ENCODE results near the gene CIT.

CIT gene

DNA sequence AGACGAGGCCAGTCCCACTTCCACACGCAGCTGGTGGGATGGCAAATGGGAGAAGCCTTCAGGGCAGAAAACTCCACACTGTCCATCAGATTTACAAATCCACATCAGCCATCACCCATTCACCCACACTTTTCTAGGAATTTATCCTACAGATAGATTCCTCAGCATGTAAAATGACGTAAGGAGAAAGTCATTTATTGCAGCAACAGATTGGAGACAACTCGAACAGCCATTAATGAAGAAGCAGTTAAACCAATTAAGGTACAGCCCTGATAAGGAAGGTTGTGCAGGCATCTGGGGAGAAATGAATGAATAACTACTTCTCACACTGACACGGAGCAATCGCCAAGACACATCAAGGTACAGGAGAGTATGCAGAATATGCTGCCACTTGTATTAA lies 183.0 kb downstream of the CIT start:
- DNase-seq: no peak

DNA sequence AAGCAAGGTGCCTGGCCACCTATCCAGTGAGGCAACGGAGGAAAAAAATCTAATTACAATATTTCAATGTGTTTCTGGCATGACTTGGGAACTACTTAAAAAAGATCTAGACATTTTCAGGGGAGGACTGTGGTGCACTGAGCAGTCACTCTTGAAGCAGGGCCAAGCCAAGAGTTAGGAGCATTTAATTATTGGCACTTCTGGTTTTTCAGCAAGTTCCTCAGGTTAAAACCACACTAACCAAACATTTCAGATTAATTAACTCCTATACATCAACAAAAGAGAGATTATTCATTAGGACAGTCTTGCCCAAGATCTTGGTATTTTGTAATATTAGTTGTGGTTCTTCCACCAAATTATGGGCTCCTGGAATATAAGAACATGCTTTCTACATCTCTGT lies 183.6 kb downstream of the CIT start:
- peak; percentile 78 for DNase-seq

DNA sequence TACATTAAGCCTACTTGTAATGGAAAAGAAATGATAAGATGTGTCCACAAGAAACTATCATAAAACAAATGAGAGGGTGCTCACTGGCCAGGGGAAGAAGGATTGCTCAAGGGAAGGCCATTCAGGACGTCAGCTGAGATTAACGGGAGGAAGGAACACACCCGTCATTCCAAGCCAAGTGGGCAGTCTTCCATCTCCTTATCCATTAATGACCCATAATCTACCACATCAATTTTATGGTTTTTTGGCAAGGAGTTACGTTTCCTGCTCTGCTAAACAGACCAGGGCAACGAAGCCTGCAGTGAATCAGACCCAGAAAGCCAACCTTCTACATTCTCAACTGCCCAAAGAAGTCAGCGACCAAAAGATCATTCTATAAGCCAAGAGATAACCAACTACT lies 184.1 kb downstream of the CIT start:
- peak; percentile 94 for DNase-seq

DNA sequence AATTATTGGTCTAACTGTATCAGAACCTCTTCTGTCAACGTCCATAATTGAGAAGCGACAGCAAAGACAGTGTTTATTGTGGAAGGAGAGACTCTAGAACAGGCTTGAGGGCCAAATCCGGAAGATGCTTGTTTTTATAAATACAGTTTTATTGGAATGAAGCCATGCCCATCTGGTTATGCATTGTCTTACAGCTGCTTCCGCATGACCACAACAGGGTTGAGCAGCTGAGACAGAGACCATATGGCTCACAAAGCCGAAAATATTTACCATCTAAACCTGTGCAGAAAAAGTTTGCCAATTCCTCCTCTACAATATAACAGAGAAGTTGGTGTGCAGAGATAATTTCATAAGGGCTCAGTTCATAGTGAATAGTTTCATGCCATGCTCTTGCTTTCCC lies 184.7 kb downstream of the CIT start:
- no peak for DNase-seq

DNA sequence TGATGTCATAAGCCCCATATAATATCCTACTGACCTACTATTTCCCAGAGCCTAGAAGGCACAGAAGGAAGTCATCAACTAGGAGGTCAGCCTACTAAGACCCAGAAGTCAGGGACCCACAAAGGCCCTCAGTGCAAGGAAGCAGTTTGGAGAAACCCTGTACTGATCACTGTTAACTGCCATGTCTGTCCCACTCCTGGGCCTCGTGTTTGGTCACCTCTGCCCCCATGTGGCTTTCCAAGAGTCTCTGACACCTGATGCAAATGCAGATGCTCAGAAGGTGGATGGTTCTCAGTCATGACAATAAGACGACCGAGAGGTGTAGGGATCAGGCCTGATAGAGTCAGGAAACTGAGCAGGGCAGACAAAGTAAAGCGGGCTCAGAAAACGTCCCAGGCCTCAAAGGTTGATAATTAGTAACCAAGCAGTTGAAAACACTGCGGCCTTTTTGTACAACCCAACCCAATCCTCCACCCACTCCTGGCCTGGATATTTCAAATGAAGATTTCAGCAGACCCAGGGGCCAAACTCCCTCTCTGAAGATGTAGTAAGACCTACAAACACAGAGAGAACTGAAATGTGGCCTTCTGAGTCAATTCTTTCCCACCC lies 185.8 kb downstream of the CIT start:
- no peak for DNase-seq

DNA sequence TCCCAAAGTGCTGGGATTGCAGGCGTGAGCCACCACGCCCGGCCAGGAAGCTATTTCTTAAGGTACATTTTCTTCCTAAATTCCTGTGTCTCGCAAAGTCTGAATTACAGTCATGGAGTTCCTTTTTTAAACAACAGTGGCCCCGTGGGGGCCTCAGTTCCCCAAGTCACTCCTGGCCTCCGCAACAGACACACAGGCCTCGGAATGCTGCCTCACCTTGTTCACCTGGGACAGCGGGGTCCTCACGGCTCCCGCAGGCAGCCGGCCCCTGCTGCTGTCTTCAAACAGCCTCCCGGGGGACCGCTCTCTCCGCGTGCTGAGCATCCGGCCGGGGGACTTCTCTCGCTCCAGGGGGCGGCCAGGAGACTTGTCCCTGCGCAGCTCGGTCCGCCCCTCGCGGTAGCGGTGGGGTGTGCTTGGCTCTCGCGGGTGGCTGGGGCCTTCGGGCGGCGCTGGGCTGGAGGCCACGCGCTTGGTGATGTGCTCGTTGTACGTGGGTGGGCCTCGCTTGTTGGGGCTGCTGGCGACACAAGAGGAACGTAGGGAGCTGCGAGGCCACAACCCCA lies 187.1 kb downstream of the CIT start:
- no peak for DNase-seq

DNA sequence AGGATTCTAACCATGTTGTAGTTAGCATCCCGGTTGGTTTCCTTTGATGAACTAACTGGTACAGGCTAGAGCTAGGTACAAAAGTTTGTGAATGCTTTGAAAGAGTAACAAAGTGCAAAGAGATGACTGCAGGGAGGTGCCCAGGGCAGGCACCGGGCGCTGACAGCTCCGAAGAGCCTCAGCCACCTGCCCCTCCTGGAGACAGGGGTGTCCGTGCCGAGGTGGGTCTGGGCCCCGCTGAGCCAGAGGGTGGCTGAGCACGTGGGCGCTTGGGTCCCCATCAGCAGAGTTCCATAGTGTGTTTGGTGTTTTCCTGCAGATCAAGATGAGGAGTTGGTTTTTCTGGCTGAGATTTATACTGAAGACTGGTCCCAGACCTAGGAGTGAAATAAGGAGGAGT lies 189.2 kb downstream of the CIT start:
- DNase-seq: no peak

DNA sequence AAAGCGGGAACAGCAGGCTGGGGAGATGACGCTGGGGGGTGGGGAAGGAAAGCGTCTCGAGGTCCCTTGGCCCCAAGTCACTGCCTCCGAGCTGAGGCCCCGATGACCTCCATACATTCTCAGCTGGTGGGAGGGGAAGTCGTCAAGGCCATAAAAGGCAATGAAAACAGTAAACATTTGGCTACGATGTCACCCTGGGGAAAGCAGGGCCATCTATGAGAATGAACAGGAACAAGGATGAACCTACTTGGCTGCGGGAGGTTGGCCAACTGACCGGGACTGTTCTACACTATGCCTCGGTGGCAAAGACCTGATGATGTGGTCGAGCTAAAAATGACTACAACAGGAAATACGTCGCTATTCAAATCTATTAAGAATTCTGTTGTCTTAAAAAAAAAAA lies 189.7 kb downstream of the CIT start:
- no peak for DNase-seq

DNA sequence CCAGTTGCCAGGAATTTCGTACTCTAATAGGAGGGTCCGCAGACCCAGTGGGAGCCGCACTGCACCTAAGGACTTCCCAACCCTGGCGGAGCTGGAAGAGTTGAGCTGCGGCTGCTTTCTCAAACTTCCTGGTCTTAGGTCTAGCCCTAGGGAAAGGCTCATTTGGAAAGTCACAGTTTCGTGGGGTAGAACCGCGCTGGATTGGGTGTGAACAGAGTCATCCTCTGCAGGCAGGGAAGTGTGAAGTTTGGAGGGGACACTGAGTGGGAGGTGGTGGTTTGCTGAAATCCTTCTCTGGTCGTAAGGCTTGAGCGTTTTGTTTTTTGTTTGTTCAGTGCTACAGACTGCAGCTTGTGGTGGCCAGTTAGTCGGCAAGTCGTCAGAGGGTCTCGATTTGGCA lies 190.3 kb downstream of the CIT start:
- DNase-seq: no peak

DNA sequence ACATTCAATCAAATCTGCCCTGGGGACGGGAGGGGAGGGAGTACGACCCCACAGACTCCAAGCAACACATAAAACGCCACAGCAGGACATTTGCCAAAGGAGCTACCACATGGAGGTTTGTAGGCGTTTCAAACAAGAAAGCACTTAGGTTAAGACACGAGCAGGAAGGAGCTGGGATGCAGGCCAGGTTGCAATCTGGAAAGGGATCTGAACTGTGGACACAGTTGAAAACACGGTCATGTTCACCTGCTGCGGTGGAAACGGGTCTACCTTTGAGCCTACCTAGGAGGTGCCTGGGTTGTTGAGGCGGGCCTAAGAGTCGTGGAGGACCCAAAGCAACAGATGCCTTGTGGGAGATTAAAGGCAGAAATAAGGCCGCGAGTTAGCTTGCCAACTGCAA lies 190.8 kb downstream of the CIT start:
- no peak for DNase-seq

DNA sequence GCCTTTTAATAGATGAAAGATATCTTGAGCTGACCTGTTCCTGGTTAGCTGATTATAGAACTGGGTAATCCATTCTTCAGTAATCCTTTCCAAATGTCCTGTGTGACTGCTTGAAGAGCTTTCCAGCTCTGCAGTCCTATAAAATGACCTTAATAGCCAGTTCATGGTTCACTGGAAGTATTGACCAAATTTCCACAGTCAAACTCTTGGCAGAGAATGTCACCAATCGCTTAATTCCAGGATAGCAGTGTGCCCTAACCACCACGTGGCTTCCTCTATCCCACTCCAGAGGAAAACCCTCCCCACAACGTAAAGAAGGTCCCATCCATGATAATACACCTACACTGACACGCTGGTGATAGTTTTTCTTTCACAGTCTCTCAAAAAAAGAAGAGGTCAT lies 191.7 kb downstream of the CIT start:
- DNase-seq: no peak

DNA sequence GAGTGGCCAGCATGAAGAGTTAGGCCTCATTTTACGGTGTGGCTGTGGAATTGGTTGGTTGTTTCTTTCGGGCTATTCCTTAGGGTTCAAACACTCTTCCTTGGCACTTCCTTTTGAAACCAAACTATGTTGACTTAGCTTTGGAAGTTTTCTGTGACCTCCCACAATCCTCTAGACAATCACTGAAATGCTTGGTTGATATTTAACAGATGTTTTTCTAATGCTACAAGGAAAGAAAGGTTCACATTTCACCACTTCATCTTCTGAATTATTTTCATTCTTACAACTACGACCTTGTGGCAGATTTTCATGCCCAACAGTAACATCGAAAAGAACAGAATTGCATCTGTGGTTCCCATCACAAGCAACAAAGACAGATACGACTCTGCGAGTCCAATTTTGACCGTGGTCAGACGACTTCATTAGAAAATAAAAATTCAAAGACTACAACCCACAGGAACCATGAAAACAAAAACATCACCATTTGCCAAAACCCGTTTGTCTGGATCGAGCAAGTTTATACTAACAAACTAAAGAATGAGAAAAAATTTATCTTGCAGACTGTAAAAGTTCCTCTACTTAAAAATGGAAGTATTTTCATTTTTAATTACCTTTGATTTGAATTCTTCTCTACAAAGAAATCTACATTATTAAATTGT lies 192.3 kb downstream of the CIT start:
- DNase-seq: no peak

DNA sequence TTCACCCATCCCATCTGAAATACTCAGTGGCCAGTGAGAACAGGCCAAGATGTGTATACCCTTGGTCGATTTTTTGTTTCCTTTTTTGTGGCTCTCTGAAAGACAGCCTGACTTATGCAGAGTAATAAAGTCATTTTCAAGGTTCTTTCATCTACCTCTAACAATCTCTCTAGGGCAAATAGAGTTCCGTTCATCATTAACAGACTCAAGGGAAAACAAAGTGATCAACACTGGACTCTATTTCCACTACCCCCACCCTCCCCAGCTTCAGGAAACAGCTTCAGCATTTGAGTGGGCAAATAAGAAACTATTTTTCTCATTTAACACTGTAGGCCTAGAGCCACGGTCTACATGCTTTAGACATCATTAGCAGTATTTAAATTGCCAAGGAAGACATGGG lies 193.3 kb downstream of the CIT start:
- no peak for DNase-seq

DNA sequence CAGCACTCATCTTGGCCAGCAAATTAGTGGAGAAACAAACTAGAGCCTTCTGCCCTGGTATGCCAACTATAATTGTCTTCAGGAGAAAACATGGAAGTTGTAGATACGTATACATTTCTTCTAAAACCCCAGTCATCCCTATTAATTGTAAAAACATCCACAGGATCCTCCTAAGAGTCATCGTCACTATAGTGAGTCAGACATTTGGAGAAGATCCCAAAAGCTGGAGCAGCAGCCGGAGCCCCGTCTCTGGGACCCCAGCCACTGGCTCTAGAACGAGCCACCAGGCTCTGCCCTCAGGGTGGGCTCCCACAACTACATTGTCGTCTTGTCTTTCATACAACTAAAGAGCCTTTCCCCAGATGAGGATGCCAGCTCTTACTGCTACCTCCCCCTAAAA lies 193.7 kb downstream of the CIT start:
- DNase-seq: no peak

DNA sequence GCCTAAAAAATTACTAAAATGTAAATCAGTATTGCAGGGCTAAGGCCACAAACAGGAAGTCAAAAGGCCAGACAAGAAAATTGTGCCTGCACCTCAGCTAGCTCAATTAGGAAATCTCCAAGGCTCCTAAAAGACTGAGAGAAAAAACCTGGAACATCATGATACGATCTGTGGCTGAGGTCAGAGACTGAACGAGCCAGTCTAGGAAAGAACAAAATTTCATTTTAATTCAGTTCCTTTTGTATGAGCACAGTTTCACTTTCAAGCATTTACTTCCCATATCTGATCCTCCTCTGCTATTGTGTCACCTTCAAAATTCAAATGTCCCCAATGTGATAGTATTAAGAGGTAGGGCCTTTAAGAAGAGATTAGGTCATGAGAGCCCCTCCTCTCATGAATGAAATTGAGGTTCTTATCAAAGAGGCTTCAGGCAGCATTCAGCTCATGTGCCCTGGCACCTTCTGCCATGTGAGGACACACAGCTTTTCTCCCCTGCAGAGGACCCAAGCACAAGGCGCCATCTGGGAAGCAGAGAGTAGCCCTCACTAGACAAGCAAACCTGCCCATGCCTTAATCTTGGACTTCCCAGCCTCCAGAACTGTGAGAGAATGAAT lies 194.4 kb downstream of the CIT start:
- DNase-seq: no peak

DNA sequence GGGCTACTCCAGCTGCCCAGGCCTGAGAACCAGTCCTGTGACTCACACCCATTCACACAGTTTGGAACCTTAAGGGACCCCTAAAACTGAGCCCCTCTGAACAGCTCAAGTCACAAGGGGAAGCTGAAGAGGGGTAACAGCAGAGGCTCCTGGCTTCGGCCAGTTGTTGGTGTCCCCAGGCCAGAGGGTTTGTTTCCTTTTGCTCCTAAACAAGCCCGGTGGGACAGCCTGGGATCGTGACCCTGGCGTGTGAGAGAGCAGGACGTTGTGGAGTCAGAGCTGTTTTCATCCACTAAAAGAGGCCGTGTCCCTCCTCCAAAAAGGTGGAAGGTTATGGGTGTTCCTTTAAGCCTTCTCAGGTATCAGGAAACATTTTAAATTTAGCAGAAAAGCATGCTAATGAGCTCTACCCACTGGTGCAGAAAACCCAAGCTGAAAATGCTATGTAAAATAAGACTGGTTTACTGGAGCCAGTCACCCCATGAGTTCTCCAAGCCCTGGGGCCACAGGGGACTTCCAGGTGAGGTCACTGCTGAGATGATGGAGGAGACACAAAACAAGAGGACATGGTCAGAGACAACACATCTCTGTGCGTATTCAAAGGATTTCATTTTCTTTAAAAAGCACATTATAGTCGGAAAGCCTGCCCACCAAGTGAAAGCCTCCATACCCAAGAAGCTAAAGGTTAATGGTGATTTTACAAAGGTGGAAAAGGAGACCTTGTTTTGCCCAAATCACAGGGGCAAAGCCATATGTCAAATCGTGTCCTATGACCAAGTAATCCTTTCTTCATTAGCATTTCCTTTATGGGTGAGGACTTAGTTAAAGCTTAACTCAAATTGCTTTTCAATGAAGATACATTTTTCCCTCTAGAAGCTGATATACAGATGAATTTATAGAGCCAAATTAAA lies 195.1 kb downstream of the CIT start:
- DNase-seq: no peak

DNA sequence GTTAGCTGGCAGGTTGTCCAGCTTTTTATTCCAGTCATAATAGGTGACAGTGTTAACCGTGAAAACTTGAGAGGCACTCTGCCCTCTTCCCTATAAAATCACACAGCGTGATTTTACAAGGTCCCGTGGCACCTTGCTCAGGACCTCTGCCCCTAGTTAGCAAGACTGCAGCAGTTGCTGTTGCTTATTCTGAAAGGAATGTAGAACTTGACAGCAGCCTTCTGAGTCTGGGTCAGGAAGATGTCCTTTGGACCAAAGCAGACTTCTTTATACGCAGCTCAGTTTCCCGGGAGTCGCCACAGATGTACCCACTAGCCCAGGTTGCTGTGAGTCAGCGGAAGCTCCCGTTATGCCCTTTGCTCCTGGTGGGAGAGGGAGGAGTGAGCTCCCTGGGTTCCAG lies 196.0 kb downstream of the CIT start:
- DNase-seq: no peak

DNA sequence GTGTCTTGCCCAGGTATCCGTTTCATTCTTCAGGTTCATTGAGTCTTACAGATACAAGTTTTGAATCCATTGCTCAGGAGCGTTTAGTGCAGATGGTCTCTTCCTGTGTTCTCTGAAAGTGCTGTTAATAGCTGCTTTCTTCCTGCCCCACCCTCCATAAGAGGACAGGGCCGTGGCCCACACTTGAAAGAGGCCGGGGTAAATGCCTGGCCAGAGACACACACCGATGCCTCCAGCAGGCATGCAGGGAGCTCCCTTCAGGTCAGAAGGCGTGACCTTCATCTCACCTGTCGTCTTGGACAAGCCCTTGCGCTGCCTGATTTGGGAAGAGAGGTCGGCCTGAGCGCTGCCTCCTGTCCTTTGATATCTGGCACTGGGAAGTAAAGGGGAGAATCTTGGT lies 197.6 kb downstream of the CIT start:
- DNase-seq: no peak

DNA sequence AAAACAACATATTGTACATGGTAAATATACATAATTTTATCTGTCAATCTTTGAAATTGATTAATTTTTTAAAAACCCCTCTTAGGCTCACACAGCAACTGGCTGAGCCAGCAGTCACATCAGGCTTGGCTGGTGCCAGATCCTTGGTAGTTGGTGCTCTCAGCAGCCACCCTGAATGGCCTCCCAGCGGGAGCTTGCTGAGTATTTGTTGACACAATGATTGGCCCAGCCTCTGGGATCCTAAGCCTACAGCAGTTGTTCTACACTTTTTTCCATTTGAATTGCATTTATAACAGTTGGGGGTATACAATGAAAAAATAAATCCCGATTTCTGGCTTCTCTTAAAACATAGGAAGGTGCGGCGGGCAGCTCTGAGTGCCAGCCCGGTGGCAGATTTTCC lies 198.0 kb downstream of the CIT start:
- peak; percentile 49 for DNase-seq

DNA sequence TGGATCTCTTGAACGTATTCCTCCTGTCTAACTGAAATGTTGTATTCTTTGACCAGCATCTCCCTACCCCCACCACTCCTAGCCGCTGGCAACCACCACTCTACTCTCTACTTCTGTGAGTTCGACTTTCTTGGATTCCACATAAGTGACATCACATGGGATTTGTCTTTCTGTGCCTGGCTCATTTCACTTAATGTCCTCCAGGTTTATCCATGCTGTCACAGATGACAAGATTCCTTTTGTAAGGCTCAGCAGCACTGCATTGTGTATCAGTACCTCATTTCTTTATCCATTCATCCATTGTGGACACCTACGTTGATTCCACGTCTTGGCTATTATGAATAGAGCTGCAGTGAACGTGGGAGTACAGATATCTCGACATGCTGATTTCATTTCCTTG lies 198.7 kb downstream of the CIT start:
- no peak for DNase-seq

DNA sequence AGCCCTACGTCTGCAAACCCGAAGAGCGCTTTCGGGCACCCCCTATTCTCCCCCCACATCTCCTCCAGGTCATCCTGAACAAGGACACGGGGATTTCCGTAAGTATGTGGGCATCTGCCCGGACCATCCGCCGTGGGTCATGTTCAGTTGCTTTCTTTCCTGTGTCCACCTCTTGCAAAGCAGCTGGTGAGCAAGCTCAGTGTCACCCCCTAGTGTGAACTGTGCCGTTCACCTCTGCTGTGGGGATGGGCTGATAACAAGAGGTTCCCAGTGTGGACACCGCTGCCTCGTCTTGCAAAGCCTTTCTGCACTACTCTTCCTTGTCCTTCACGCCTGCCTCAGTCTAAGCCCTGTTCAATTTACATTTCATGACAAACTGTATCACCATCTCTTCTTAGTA lies 200.5 kb downstream of the CIT start:
- no peak for DNase-seq

DNA sequence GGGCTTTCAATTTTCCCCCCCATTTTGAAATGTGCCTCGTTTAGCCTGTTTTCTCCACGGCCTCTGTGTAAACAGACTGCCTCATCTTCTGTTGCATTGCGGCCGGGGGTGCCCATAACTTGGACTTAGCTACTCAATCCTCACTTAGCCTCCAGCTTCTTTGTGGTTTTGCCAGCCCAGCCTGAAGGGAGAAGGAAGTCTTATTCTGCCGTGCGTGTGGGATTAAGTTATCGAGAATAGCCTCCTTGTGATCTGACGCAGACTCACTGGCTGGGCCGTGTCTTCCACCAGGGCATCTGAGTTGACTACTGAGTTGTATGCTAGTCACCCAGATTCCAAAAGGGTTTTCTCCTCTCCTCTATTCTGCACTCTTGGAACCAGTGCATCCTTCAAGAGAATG lies 201.1 kb downstream of the CIT start:
- DNase-seq: no peak

DNA sequence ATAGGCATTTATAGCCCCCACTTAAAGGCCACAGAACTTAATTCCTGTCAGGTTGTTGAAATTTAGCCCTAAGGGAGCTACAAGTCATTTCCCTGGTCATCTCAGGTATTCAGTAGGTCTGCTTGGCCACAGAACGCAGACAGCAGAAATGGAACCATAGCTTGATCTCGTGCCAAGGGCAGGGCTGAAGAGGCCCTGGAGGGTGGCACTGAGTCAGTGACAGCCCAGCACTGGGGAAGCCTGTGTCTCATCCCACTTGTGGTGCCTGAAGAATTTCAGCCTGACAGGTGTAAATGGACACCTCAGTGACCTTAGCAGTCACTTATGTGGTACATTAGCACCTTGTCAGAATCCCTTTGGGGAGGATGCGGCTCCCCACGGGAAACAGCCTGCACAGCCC lies 202.6 kb downstream of the CIT start:
- DNase-seq: no peak

DNA sequence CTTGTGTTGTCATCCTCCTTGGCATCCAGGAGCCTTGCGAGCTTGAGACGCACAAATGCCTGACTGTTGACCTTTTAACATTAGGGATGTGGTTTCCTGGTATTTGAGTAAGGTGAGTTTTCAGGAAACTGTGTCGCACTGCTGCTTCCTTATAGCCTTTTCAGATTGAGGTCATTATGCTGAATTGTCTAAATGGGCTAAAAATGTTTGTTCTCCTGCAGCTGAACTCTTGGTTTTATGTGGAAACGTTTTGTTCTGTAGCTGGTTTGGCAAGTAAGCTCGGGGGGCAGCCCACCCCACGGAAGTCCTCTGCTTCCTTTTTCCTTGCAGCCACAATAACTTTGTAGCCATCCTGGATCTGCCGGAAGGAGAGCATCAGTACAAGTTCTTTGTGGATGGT lies 203.5 kb downstream of the CIT start:
- DNase-seq: no peak

All from DMS79 treated with DMSO at 0.1 percent for 48 hours (cell line).